KMS-11 (cell line): ENCODE data around the gene SLC39A13.

ENCODE experiments used
- H2AFZ ChIP-seq: fragments of 200-600 bp; sonication (generic); 2 replicates; pipeline ENCODE4 v1.6.1; 2016; ENCODE audit warnings: antibody characterized with exemption, mixed run types, low read depth
- H3K27ac ChIP-seq: fragments of 200-600 bp; sonication (generic); 2 replicates; pipeline ENCODE4 v1.6.1; 2016; ENCODE audit warnings: mild to moderate bottlenecking, mixed run types
- H3K27me3 ChIP-seq: fragments of 200-600 bp; sonication (generic); 2 replicates; pipeline ENCODE4 v1.6.1; 2017; ENCODE audit warnings: mild to moderate bottlenecking, low read depth, mixed run types, moderate library complexity; ENCODE audit not compliant: insufficient read depth
- H3K36me3 ChIP-seq: fragments of 200-600 bp; sonication (generic); 2 replicates; pipeline ENCODE4 v1.6.1; 2017; ENCODE audit warnings: mild to moderate bottlenecking, mixed run types; ENCODE audit not compliant: insufficient read depth
- H3K4me1 ChIP-seq: fragments of 200-600 bp; sonication (generic); 2 replicates; pipeline ENCODE4 v1.6.1; 2016; ENCODE audit warnings: mild to moderate bottlenecking, low read depth, mixed run types; ENCODE audit not compliant: poor library complexity, severe bottlenecking
- H3K4me2 ChIP-seq: fragments of 200-600 bp; sonication (generic); 2 replicates; pipeline ENCODE4 v1.7.0; 2016; ENCODE audit warnings: mild to moderate bottlenecking, mixed run types
- H3K4me3 ChIP-seq: fragments of 200-600 bp; sonication (generic); IDR thresholded peaks from 2 replicates; pipeline ENCODE4 v1.6.1; 2017; ENCODE audit warnings: low read depth, low read length, mixed read lengths; ENCODE audit not compliant: insufficient read depth
- H3K79me2 ChIP-seq: fragments of 200-600 bp; sonication (generic); 2 replicates; pipeline ENCODE4 v1.6.1; 2016; ENCODE audit warnings: low read depth, mixed run types; ENCODE audit not compliant: insufficient read depth
- H3K9ac ChIP-seq: fragments of 200-600 bp; sonication (generic); 2 replicates; pipeline ENCODE4 v1.6.1; 2016; ENCODE audit warnings: mild to moderate bottlenecking, mixed run types
- H4K20me1 ChIP-seq: fragments of 200-600 bp; sonication (generic); 2 replicates; pipeline ENCODE4 v1.6.1; 2016; ENCODE audit warnings: mild to moderate bottlenecking, mixed run types; ENCODE audit not compliant: insufficient read depth
- TF ChIP-seq, protein P1 (sequence below): fragments of 200-600 bp; sonication (generic); conservative IDR thresholded peaks from 2 replicates; pipeline ENCODE4 v1.6.1; 2017; ENCODE audit warnings: low read depth, mild to moderate bottlenecking, antibody characterized with exemption, low read length, moderate library complexity, mixed read lengths

SLC39A13 gene

GRCh38 chr11:47375546-47376085 lies 32.8 kb upstream of the SLC39A13 start:
- H3K79me2 ChIP-seq: no peaks in the 10 kb centered on the region
- no peak overlapping the region for H3K4me2 ChIP-seq
- no peak overlapping the region for H2AFZ ChIP-seq
- no peaks in the 10 kb centered on the region for H4K20me1 ChIP-seq
- H3K9ac ChIP-seq: no peak overlapping the region
- H3K4me1 ChIP-seq: peaks cover 4% of the 10 kb centered on the region
- TF ChIP-seq, protein P1, sequence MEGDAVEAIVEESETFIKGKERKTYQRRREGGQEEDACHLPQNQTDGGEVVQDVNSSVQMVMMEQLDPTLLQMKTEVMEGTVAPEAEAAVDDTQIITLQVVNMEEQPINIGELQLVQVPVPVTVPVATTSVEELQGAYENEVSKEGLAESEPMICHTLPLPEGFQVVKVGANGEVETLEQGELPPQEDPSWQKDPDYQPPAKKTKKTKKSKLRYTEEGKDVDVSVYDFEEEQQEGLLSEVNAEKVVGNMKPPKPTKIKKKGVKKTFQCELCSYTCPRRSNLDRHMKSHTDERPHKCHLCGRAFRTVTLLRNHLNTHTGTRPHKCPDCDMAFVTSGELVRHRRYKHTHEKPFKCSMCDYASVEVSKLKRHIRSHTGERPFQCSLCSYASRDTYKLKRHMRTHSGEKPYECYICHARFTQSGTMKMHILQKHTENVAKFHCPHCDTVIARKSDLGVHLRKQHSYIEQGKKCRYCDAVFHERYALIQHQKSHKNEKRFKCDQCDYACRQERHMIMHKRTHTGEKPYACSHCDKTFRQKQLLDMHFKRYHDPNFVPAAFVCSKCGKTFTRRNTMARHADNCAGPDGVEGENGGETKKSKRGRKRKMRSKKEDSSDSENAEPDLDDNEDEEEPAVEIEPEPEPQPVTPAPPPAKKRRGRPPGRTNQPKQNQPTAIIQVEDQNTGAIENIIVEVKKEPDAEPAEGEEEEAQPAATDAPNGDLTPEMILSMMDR: no peak
- H3K27ac ChIP-seq: no peak overlapping the region
- no peak overlapping the region for H3K4me3 ChIP-seq
- no peaks in the 10 kb centered on the region for H3K36me3 ChIP-seq
- H3K27me3 ChIP-seq: no peaks in the 10 kb centered on the region

- no peak overlapping the region for H3K27ac ChIP-seq
- no peaks in the 10 kb centered on the region for H3K79me2 ChIP-seq
- TF ChIP-seq, protein P1: no peak
- no peaks in the 10 kb centered on the region for H4K20me1 ChIP-seq
- no peaks in the 10 kb centered on the region for H3K36me3 ChIP-seq
- H3K4me2 ChIP-seq: no peak overlapping the region
- peaks cover 4% of the 10 kb centered on the region for H3K4me1 ChIP-seq
- H3K27me3 ChIP-seq: no peaks in the 10 kb centered on the region
- H2AFZ ChIP-seq: no peak overlapping the region
- H3K9ac ChIP-seq: no peak overlapping the region
- H3K4me3 ChIP-seq: no peak overlapping the region
Observed at GRCh38 chr11:47376107-47376524, 32.3 kb upstream of the SLC39A13 start.

DNA sequence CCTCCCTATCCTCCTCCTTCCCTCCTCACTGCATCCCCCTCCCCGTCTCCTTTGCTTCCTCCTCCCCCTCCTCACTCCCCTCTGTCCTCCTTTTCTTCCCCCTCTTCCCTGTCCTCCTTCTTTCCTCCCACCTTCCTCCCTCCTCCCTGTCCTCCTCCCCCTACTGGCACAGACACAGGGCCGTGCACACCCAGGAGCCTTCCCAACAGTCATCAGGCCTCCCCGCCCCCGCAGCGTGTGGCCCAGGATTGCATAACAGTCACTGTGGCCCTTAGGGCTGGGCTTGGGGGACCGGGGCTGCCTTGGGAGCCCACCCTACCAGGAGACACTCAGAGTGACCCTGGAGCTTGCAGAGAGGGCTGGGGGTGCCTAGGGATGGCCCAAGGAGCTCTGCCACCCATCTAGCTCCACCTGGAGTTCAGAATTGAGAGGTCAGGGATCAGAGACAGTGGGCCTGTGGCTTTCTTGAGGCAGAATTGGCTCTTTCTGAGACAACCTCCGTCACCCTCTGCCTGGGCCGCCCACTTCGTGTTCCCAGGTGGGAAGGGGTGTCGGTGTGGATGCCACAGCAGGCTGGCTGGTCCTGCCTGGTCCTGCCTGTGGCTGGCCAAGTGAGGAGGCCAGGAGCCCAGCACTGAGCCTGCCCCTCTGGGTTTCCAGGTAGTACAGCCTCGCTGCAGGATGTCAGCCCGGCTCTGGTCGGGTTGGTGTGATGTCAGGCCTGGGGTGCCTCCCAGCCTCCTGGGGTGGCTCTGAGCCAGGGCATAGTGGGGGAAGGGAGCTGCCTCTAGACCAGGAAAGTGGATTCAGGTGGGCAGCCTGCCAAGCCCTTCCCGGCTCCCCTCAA lies 31.6 kb upstream of the SLC39A13 start:
- H3K9ac ChIP-seq: no peak overlapping the region
- H3K4me2 ChIP-seq: no peak overlapping the region
- no peak overlapping the region for H2AFZ ChIP-seq
- H3K79me2 ChIP-seq: no peaks in the 10 kb centered on the region
- no peak overlapping the region for H3K4me3 ChIP-seq
- no peaks in the 10 kb centered on the region for H3K36me3 ChIP-seq
- peaks cover 4% of the 10 kb centered on the region for H3K4me1 ChIP-seq
- H4K20me1 ChIP-seq: no peaks in the 10 kb centered on the region
- TF ChIP-seq, protein P1: no peak
- no peaks in the 10 kb centered on the region for H3K27me3 ChIP-seq
- no peak overlapping the region for H3K27ac ChIP-seq

DNA sequence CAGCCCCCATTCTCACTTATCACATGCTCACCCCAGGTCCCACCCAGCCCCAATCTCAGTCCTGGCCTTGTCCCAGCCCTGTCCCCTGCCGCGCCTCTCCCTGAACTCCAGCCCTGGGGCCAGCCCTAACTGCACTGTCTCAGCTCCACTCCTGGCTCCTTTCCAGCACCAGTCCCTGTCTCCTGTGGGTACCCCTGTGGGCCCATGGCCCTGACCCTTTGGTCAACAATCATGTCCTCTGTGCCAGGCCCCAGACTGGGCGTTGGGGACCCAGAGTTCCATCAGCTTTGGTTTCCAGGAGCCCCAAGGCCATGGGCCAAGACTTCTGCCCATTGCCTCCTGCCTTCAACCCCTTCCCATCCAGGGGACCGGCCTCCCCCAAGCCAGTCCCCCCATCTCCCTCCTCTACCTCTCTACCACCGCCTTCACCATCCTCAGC lies 30.8 kb upstream of the SLC39A13 start:
- H2AFZ ChIP-seq: no peak overlapping the region

More for the DNA sequence above, 30.8 kb upstream of the SLC39A13 start:
- Histone ChIP-seq H3K79me2 (no peaks in the 10 kb centered on the region), H3K9ac (no peak overlapping the region), H3K4me1 (peaks cover 4% of the 10 kb centered on the region), H3K4me2 (no peak overlapping the region), H3K27ac (no peak overlapping the region), H3K36me3 (no peaks in the 10 kb centered on the region), H3K27me3 (no peaks in the 10 kb centered on the region), H3K4me3 (no peak overlapping the region), H4K20me1 (no peaks in the 10 kb centered on the region)
- TF ChIP-seq, protein P1: no peak
